IMR-90 (cell line): Measurements from ENCODE around the gene GRAMD1B. TPM values are rescaled to one million over a fixed set of nuclear protein-coding genes. Genes with fewer than 3 reads are reported as not detected.

Experiments used
- ATAC-seq: fragments of 200-7000 bp; cut with Tn5 transposase; 2 replicates; pipeline ENCODE4 v1.9.1; 2020; ENCODE audit warnings: low read depth, mild to moderate bottlenecking, moderate library complexity
- BruUV-seq: library from RNA; stranded (reverse); fragments of 400-500 nt; replicated peaks from 2 replicates; lab custom pipeline; 2021; lab: Mats Ljungman, UMichigan
- CTCF ChIA-PET: fragments of 300-600 bp; formaldehyde crosslinking; extraction: SDS; loops from one replicate; lab custom pipeline; 2021; ENCODE audit warnings: antibody characterized with exemption; lab: Yijun Ruan, JAX
- POLR2A ChIA-PET: fragments of 300-600 bp; sonication (Branson Sonifier 250); formaldehyde crosslinking; loops from one replicate; lab custom pipeline; 2022; ENCODE audit warnings: antibody characterized with exemption; ENCODE audit not compliant: unreplicated experiment; lab: Charles Lee
- DNase-seq: peaks from one replicate; pipeline ENCODE4 v3.0.0; 2013
- H2AFZ ChIP-seq: replicated peaks from 2 replicates; pipeline ENCODE3; 2013; ENCODE audit warnings: low read length, mild to moderate bottlenecking; ENCODE audit not compliant: poor library complexity
- H2AK5ac ChIP-seq: 2 replicates; pipeline ENCODE4 v1.6.1; 2013; ENCODE audit warnings: low read depth, low read length, inconsistent platforms
- H2AK9ac ChIP-seq: replicated peaks from 2 replicates; pipeline ENCODE3; 2013; ENCODE audit warnings: mild to moderate bottlenecking, low read depth, low read length, moderate library complexity; ENCODE audit not compliant: poor library complexity
- H2BK120ac ChIP-seq: 2 replicates; pipeline ENCODE4 v1.6.1; 2013; ENCODE audit warnings: low read depth, low read length, inconsistent platforms
- H2BK15ac ChIP-seq: 3 replicates; pipeline ENCODE4 v1.6.1; 2013; ENCODE audit warnings: low read depth, low read length, inconsistent platforms
- H2BK20ac ChIP-seq: 2 replicates; pipeline ENCODE4 v1.6.1; 2013; ENCODE audit warnings: low read depth, mild to moderate bottlenecking, inconsistent platforms, low read length, moderate library complexity
- H2BK5ac ChIP-seq: 2 replicates; pipeline ENCODE4 v1.6.1; 2013; ENCODE audit warnings: mild to moderate bottlenecking, low read depth, low read length, inconsistent platforms; ENCODE audit not compliant: poor library complexity, severe bottlenecking
- H3K14ac ChIP-seq: replicated peaks from 2 replicates; pipeline ENCODE4 v1.6.1; 2013; ENCODE audit warnings: low read depth, low read length, inconsistent platforms
- H3K18ac ChIP-seq: 2 replicates; pipeline ENCODE4 v1.6.1; 2013; ENCODE audit warnings: low read depth, low read length, control low read depth
- H3K23ac ChIP-seq: 2 replicates; pipeline ENCODE4 v1.6.1; 2013; ENCODE audit warnings: low read depth, low read length, inconsistent platforms
- H3K27ac ChIP-seq: 2 replicates; pipeline ENCODE4 v1.5.1; 2013; ENCODE audit warnings: mild to moderate bottlenecking, control low read depth, low read length; ENCODE audit not compliant: insufficient read depth
- H3K27me3 ChIP-seq: 2 replicates; pipeline ENCODE4 v1.6.1; 2013; ENCODE audit warnings: low read length; ENCODE audit not compliant: control insufficient read depth, insufficient read depth
- H3K36me3 ChIP-seq: 2 replicates; pipeline ENCODE4 v1.6.1; 2013; ENCODE audit warnings: low read length, mixed read lengths; ENCODE audit not compliant: control insufficient read depth, insufficient read depth
- H3K4ac ChIP-seq: 2 replicates; pipeline ENCODE4 v1.6.1; 2013; ENCODE audit warnings: low read depth, low read length, inconsistent platforms
- H3K4me1 ChIP-seq: 2 replicates; pipeline ENCODE4 v1.6.1; 2013; ENCODE audit warnings: low read length, mixed read lengths; ENCODE audit not compliant: control insufficient read depth, insufficient read depth
- H3K4me2 ChIP-seq: 2 replicates; pipeline ENCODE4 v1.6.1; 2013; ENCODE audit warnings: low read depth, mild to moderate bottlenecking, control low read depth, low read length, moderate library complexity
- H3K4me3 ChIP-seq: 2 replicates; pipeline ENCODE4 v1.5.1; 2013; ENCODE audit warnings: low read depth, mild to moderate bottlenecking, control low read depth, low read length, moderate library complexity; ENCODE audit not compliant: insufficient read depth
- H3K56ac ChIP-seq: 2 replicates; pipeline ENCODE4 v1.6.1; 2013; ENCODE audit warnings: low read length, inconsistent platforms; ENCODE audit not compliant: insufficient read depth; ENCODE audit errors: extremely low read depth
- H3K79me1 ChIP-seq, 2 experiments: 2 replicates each; pipeline ENCODE4 v1.6.1; 2013; ENCODE audit warnings: low read length in 2 of 2, inconsistent platforms in 1 of 2, low read depth in 1 of 2
- H3K9ac ChIP-seq: 2 replicates; pipeline ENCODE4 v1.6.1; 2013; ENCODE audit warnings: low read depth, low read length, control low read depth
- H3K9me1 ChIP-seq: 2 replicates; pipeline ENCODE4 v1.6.1; 2013; ENCODE audit warnings: low read length, inconsistent platforms; ENCODE audit not compliant: insufficient read depth
- H3K9me3 ChIP-seq: 2 replicates; pipeline ENCODE4 v1.6.1; 2013; ENCODE audit warnings: low read length; ENCODE audit not compliant: control insufficient read depth, insufficient read depth
- H4K20me1 ChIP-seq: 2 replicates; pipeline ENCODE4 v1.6.1; 2013; ENCODE audit warnings: low read length, inconsistent platforms; ENCODE audit not compliant: insufficient read depth
- H4K5ac ChIP-seq: 2 replicates; pipeline ENCODE4 v1.6.1; 2013; ENCODE audit warnings: mild to moderate bottlenecking, low read depth, low read length, control low read depth
- H4K8ac ChIP-seq, 2 experiments: 2 replicates each; pipeline ENCODE4 v1.6.1; 2013; ENCODE audit warnings: low read depth in 2 of 2, low read length in 2 of 2, control low read depth in 1 of 2, inconsistent platforms in 1 of 2
- H4K91ac ChIP-seq: 2 replicates; pipeline ENCODE4 v1.6.1; 2013; ENCODE audit warnings: low read depth, low read length, inconsistent platforms; ENCODE audit not compliant: insufficient read depth
- BHLHE40 ChIP-seq: fragments of 150-350 bp; IDR thresholded peaks from 2 replicates; pipeline ENCODE4 v1.6.1; 2016; ENCODE audit warnings: mild to moderate bottlenecking, low read depth, low read length
- CEBPB ChIP-seq: IDR thresholded peaks from 2 replicates; pipeline ENCODE4 v1.6.1; 2012; ENCODE audit warnings: low read depth, low read length, improper control_type of control experiment
- CHD1 ChIP-seq: IDR thresholded peaks from 2 replicates; pipeline ENCODE4 v1.6.1; 2012; ENCODE audit warnings: low read depth, low read length, improper control_type of control experiment
- CTCF ChIP-seq: conservative IDR thresholded peaks from 2 replicates; pipeline ENCODE4 v1.5.1; 2012; ENCODE audit warnings: mild to moderate bottlenecking, low read depth, low read length, improper control_type of control experiment
- ELK1 ChIP-seq: fragments of 150-350 bp; IDR thresholded peaks from 2 replicates; pipeline ENCODE4 v1.6.1; 2016; ENCODE audit warnings: low read depth, mild to moderate bottlenecking, low read length, moderate library complexity, borderline replicate concordance
- MAFK ChIP-seq: IDR thresholded peaks from 2 replicates; pipeline ENCODE4 v1.6.1; 2012; ENCODE audit warnings: low read depth, low read length, improper control_type of control experiment
- NFE2L2 ChIP-seq: fragments of 150-350 bp; IDR thresholded peaks from 2 replicates; pipeline ENCODE4 v1.6.1; 2016; ENCODE audit warnings: low read depth, mild to moderate bottlenecking, low read length
- POLR2A ChIP-seq: IDR thresholded peaks from 2 replicates; pipeline ENCODE4 v1.6.1; 2012; ENCODE audit warnings: mild to moderate bottlenecking, low read depth, low read length
- RAD21 ChIP-seq: IDR thresholded peaks from 2 replicates; pipeline ENCODE4 v1.6.1; 2012; ENCODE audit warnings: low read length, improper control_type of control experiment
- SMC3 ChIP-seq: fragments of 150-350 bp; IDR thresholded peaks from 2 replicates; pipeline ENCODE4 v1.6.1; 2016; ENCODE audit warnings: low read depth, mild to moderate bottlenecking, antibody characterized with exemption, low read length, moderate library complexity
- dilution Hi-C: fragments of 300-500 bp; cut with HindIII; formaldehyde crosslinking; loops from one replicate; pipeline ENCODE4 v1.14.3; 2018; ENCODE audit warnings: low sequenced_read_pairs; ENCODE audit not compliant: unreplicated experiment
- in situ Hi-C: fragments of 300-500 bp; cut with MboI; formaldehyde crosslinking; loops from 3 replicates; pipeline ENCODE4 v1.14.3; 2019; ENCODE audit warnings: low sequenced_read_pairs, inconsistent platforms, mixed read lengths
- intact Hi-C: fragments of 100-400 bp; cut with micrococcal nuclease; formaldehyde crosslinking; loops from 2 replicates; pipeline ENCODE4 v1.10.0; 2022
- polyA plus RNA-seq, 3 experiments: library from polyadenylated mRNA; depleted of rRNA; stranded (reverse); fragments of >200 nt; gene quantifications; 2 replicates each; pipeline ENCODE4 v1.2.3, GENCODE V29; 2012; ENCODE audit warnings: low replicate concordance in 1 of 3
- total RNA-seq: library from RNA; depleted of rRNA; stranded (reverse); fragments of >200 nt; gene quantifications from 2 replicates; pipeline ENCODE4 v1.2.3, GENCODE V29; 2012
- TF ChIP-seq, protein P1 (sequence below): fragments of 150-350 bp; IDR thresholded peaks from 2 replicates; pipeline ENCODE4 v1.6.1; 2017; ENCODE audit warnings: mild to moderate bottlenecking, antibody characterized with exemption, low read length, low read depth

GRAMD1B gene
- total and polyA plus RNA-seq, 2 of the 4 experiments (the other 2 are of a cell fraction), result 7.1 to 7.2 TPM

- 0 out of 4 replicates have a peak overlapping the region, but pooled peaks have one; percentile 11 to 14 for H4K8ac ChIP-seq
- H3K9me3 ChIP-seq, result no peaks in the 10 kb centered on the region
- no peak overlapping the region for H3K23ac ChIP-seq
- H4K20me1 ChIP-seq, result peaks cover 8% of the 10 kb centered on the region; the same call in 1 of the 2 replicates
- no peak overlapping the region for H2BK120ac ChIP-seq
- 0 out of 2 replicates have a peak overlapping the region, but pooled peaks have one; percentile 24 for H3K4ac ChIP-seq
- no peak for TF ChIP-seq CTCF
- TF ChIP-seq, protein P1, sequence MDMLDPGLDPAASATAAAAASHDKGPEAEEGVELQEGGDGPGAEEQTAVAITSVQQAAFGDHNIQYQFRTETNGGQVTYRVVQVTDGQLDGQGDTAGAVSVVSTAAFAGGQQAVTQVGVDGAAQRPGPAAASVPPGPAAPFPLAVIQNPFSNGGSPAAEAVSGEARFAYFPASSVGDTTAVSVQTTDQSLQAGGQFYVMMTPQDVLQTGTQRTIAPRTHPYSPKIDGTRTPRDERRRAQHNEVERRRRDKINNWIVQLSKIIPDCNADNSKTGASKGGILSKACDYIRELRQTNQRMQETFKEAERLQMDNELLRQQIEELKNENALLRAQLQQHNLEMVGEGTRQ, result no peak
- TF ChIP-seq BHLHE40, result no peak
- no peak for TF ChIP-seq MAFK
- TF ChIP-seq POLR2A, result no peak
- TF ChIP-seq RAD21, result no peak
- no peak for TF ChIP-seq NFE2L2
- TF ChIP-seq CEBPB, result no peak
- TF ChIP-seq CHD1, result no peak
- no peak for TF ChIP-seq ELK1
- no peak for TF ChIP-seq SMC3
- no peak overlapping the region for H2BK5ac ChIP-seq
- H2AK5ac ChIP-seq, result no peak overlapping the region
- POLR2A ChIA-PET, result no interaction called here
- no peak overlapping the region for H3K4me2 ChIP-seq
- H3K79me1 ChIP-seq, result peaks cover 28 to 33% of the 10 kb centered on the region in 2 experiments; a peak in 3 of 4 replicates
- ATAC-seq (no peak), DNase-seq (no peak)
- dilution Hi-C loops, result no loop called here
- no peak overlapping the region for H4K91ac ChIP-seq
- no peak overlapping the region for H3K27ac ChIP-seq
- H3K27me3 ChIP-seq, result no peaks in the 10 kb centered on the region
- 0 out of 2 replicates have a peak overlapping the region, but pooled peaks have one; percentile 26 for H3K14ac ChIP-seq
- no peak overlapping the region for H2BK20ac ChIP-seq
- intact Hi-C loops, result no loop called here
- H2BK15ac ChIP-seq, result no peak overlapping the region
- H3K4me3 ChIP-seq, result no peak overlapping the region
- CTCF ChIA-PET, result interaction anchor here (1.3 kb wide), 2 partner anchors 8 to 13 kb away, joined by 5 read pairs; no protein-coding TSS in a partner anchor
- no peak overlapping the region for H3K56ac ChIP-seq
- H2AFZ ChIP-seq, result no peak overlapping the region
- no peak overlapping the region for H3K9ac ChIP-seq
- no peak overlapping the region for H2AK9ac ChIP-seq
- BruUV-seq, result no TSS peak
- H3K18ac ChIP-seq, result no peak overlapping the region
- H4K5ac ChIP-seq, result no peak overlapping the region
- in situ Hi-C loops, result no loop called here
- peaks cover 19% of the 10 kb centered on the region for H3K4me1 ChIP-seq
- no peaks in the 10 kb centered on the region for H3K36me3 ChIP-seq
- peaks cover 23% of the 10 kb centered on the region for H3K9me1 ChIP-seq
Observed at GRCh38 chr11:123547180-123547579, 117.1 kb downstream of the GRAMD1B start.
